Lower leg skin (tissue), 3 donors: ENCODE results near the gene ELMO3.

ENCODE experiments used
- POLR2A ChIP-seq, 2 donors: fragments of 450-650 bp; IDR thresholded peaks; one replicate each; pipeline ENCODE4 v1.6.1; 2016 to 2017; ENCODE audit warnings: antibody characterized with exemption in 2 of 2, mild to moderate bottlenecking in 1 of 2, moderate library complexity in 1 of 2
- TF ChIP-seq, protein P1 (sequence below), 3 donors: fragments of 450-650 bp; IDR thresholded peaks; one replicate each; pipeline ENCODE4 v1.5.1; 2016; ENCODE audit warnings: antibody characterized with exemption in 3 of 3, mild to moderate bottlenecking in 3 of 3, moderate library complexity in 2 of 3

DNA sequence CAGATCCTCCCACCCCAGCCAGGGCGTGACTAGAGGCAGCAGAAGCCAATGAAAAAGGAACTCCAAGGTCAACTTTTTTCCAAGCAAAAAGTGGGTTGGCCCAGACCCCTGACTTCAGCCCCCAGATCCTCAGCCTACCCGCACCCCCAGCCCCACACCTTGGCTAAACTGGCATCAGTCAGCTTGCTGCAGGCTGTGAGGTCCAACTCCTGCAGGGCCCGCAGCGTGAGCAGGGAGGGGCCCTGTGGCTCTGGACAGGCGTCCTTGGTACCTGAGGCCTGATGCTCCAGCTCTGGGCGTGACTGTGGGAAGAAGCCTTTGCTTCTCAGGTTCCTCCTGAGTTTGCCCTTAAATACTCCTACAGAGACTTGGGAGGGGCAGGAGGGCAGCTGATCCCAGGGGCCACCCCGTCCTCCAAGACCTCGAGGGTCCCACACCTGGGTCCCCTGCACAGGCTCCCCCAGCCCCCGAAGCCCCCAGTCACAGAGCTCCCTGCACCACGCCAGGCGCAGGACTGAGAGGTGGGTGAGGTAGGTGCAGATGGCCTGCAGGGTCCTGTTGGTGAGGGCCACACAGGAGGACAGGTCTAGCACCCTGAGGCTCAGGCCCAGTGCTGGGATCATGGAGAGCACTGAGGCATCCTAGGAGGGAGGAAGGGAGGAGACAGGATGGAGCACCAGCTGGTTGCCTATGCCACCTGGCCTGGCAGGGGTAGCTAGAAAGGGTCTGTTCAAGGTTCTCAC is 9.4 kb downstream of the ELMO3 start:
- TF ChIP-seq, protein P1, sequence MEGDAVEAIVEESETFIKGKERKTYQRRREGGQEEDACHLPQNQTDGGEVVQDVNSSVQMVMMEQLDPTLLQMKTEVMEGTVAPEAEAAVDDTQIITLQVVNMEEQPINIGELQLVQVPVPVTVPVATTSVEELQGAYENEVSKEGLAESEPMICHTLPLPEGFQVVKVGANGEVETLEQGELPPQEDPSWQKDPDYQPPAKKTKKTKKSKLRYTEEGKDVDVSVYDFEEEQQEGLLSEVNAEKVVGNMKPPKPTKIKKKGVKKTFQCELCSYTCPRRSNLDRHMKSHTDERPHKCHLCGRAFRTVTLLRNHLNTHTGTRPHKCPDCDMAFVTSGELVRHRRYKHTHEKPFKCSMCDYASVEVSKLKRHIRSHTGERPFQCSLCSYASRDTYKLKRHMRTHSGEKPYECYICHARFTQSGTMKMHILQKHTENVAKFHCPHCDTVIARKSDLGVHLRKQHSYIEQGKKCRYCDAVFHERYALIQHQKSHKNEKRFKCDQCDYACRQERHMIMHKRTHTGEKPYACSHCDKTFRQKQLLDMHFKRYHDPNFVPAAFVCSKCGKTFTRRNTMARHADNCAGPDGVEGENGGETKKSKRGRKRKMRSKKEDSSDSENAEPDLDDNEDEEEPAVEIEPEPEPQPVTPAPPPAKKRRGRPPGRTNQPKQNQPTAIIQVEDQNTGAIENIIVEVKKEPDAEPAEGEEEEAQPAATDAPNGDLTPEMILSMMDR (IDR thresholded peaks at IDR 0.05), result no peak
- no peak for TF ChIP-seq POLR2A (IDR thresholded peaks at IDR 0.05)
